Measurements from ENCODE around the gene HTT. TPM values are rescaled to one million over a fixed set of nuclear protein-coding genes. Genes with fewer than 3 reads are reported as not detected.

HTT gene
- total and polyA plus RNA-seq, 10 of the 15 experiments (the other 5 are each of a cell fraction or from before 2014, with no cell fraction given): 3.3 to 113 (median 43.3) TPM

GRCh38 chr4:3087115-3087797 is 12.8 kb downstream of the HTT start:
- 93% methylated on average over 4 of the region's 4 CpGs for WGBS (ENCODE audit: insufficient coverage, insufficient replicate concordance, low lambda C conversion rate, missing lambda C conversion rate)
- H3K4me2 ChIP-seq (ENCODE audit: control insufficient read depth, insufficient read depth): no peak overlapping the region
- BruUV-seq (replicated peaks): no TSS peak
- ChIA-PET CTCF (interaction anchor here (1.2 to 1.7 kb wide), 4 partner anchors 14 to 45 kb away, joined by 3 to 6 read pairs (median 4); no protein-coding TSS in a partner anchor), POLR2A (interaction anchor here (0.7 to 1.1 kb wide), 2 partner anchors 8 to 28 kb away, joined by 3 to 5 read pairs; no protein-coding TSS in a partner anchor), SMC1A (ENCODE audit: uncharacterized antibody, unreplicated experiment) (interaction anchor here (0.7 to 1.5 kb wide), 4 partner anchors 9 to 20 kb away, joined by 3 to 6 read pairs (median 4); no protein-coding TSS in a partner anchor), RAD21 (ENCODE audit: unreplicated experiment) (interaction anchor here (1.0 to 1.2 kb wide), 2 partner anchors 8 to 15 kb away, joined by 3 to 4 read pairs; no protein-coding TSS in a partner anchor)
- DNase-seq (ENCODE audit: low read depth, low spot score): no peak
- no peak overlapping the region for H2AFZ ChIP-seq (ENCODE audit: control insufficient read depth, low read depth, low read length)
- peaks cover 40% of the 10 kb centered on the region for H3K4me1 ChIP-seq (ENCODE audit: control insufficient read depth, insufficient read depth, low read length)
- H3K79me2 ChIP-seq (ENCODE audit: control insufficient read depth, insufficient read depth, low read length): peaks cover 80% of the 10 kb centered on the region
- H3K36me3 ChIP-seq (ENCODE audit: control insufficient read depth in 2 of 2, insufficient read depth in 2 of 2, low read length in 1 of 2): peaks cover 3 to 26% of the 10 kb centered on the region in 2 experiments
- H3K9ac ChIP-seq (ENCODE audit: control insufficient read depth, insufficient read depth, low read length): no peak overlapping the region
- no peaks in the 10 kb centered on the region for H3K9me3 ChIP-seq (replicated peaks; ENCODE audit: control insufficient read depth, insufficient read depth, low read length)
- intact Hi-C loops (cut with micrococcal nuclease; ENCODE audit: unreplicated experiment): no loop called here
- TF ChIP-seq NRF1 (conservative IDR thresholded peaks at IDR 0.05; ENCODE audit: low read depth, low read length) (no peak), PAX5 (IDR thresholded peaks at IDR 0.05; ENCODE audit: borderline replicate concordance, low read depth, low read length) (no peak), E2F8 (IDR thresholded peaks at IDR 0.05; ENCODE audit: low read depth, partially characterized antibody) (no peak), TARDBP (IDR thresholded peaks at IDR 0.05; ENCODE audit: borderline replicate concordance) (no peak), SMARCA5 (IDR thresholded peaks at IDR 0.05) (no peak), ZSCAN29 (IDR thresholded peaks at IDR 0.05) (no peak), NKRF (conservative IDR thresholded peaks at IDR 0.05) (no peak), SRF (IDR thresholded peaks at IDR 0.05; ENCODE audit: low read depth in 2 of 2, low read length in 2 of 2) (no peak)
- TF ChIP-seq, protein P1, sequence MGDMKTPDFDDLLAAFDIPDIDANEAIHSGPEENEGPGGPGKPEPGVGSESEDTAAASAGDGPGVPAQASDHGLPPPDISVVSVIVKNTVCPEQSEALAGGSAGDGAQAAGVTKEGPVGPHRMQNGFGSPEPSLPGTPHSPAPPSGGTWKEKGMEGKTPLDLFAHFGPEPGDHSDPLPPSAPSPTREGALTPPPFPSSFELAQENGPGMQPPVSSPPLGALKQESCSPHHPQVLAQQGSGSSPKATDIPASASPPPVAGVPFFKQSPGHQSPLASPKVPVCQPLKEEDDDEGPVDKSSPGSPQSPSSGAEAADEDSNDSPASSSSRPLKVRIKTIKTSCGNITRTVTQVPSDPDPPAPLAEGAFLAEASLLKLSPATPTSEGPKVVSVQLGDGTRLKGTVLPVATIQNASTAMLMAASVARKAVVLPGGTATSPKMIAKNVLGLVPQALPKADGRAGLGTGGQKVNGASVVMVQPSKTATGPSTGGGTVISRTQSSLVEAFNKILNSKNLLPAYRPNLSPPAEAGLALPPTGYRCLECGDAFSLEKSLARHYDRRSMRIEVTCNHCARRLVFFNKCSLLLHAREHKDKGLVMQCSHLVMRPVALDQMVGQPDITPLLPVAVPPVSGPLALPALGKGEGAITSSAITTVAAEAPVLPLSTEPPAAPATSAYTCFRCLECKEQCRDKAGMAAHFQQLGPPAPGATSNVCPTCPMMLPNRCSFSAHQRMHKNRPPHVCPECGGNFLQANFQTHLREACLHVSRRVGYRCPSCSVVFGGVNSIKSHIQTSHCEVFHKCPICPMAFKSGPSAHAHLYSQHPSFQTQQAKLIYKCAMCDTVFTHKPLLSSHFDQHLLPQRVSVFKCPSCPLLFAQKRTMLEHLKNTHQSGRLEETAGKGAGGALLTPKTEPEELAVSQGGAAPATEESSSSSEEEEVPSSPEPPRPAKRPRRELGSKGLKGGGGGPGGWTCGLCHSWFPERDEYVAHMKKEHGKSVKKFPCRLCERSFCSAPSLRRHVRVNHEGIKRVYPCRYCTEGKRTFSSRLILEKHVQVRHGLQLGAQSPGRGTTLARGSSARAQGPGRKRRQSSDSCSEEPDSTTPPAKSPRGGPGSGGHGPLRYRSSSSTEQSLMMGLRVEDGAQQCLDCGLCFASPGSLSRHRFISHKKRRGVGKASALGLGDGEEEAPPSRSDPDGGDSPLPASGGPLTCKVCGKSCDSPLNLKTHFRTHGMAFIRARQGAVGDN (IDR thresholded peaks at IDR 0.05): no peak
- TF ChIP-seq, protein P2, sequence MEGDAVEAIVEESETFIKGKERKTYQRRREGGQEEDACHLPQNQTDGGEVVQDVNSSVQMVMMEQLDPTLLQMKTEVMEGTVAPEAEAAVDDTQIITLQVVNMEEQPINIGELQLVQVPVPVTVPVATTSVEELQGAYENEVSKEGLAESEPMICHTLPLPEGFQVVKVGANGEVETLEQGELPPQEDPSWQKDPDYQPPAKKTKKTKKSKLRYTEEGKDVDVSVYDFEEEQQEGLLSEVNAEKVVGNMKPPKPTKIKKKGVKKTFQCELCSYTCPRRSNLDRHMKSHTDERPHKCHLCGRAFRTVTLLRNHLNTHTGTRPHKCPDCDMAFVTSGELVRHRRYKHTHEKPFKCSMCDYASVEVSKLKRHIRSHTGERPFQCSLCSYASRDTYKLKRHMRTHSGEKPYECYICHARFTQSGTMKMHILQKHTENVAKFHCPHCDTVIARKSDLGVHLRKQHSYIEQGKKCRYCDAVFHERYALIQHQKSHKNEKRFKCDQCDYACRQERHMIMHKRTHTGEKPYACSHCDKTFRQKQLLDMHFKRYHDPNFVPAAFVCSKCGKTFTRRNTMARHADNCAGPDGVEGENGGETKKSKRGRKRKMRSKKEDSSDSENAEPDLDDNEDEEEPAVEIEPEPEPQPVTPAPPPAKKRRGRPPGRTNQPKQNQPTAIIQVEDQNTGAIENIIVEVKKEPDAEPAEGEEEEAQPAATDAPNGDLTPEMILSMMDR (IDR thresholded peaks at IDR 0.05 in 2 of 3, conservative IDR thresholded peaks at IDR 0.05 in 1 of 3; ENCODE audit: control insufficient read depth in 2 of 3, extremely low read depth in 1 of 3, insufficient read depth in 1 of 3, low read depth in 3 of 3, low read length in 3 of 3): no peak
- no peak for FAIRE-seq
- H3K27ac ChIP-seq (ENCODE audit: control insufficient read depth, insufficient read depth): peak overlapping the region; percentile 70
- H3K27me3 ChIP-seq (replicated peaks in 1 of 2; ENCODE audit: control insufficient read depth in 2 of 2, insufficient read depth in 2 of 2, low read length in 1 of 2): no peaks in the 10 kb centered on the region
- H4K20me1 ChIP-seq (ENCODE audit: control insufficient read depth, insufficient read depth): no peaks in the 10 kb centered on the region
- ATAC-seq: no peak
- no peak overlapping the region for H3K4me3 ChIP-seq
- in situ Hi-C loops (cut with MboI): no loop called here

Data from GM12878 (cell line).